HG02970 (cell line): ENCODE data around the gene MUC5B.
"Not testable (repeated sequence)": the region's sequence is repeated elsewhere in the genome, so short reads cannot be mapped to it uniquely, and the experiment has no call there.

ENCODE experiments used
- ATAC-seq: cut with Tn5 transposase; IDR thresholded peaks from one replicate; pipeline ENCODE4 v1.9.1; 2021; ENCODE audit warnings: mild to moderate bottlenecking, moderate library complexity, moderate number of reproducible peaks; ENCODE audit not compliant: unreplicated experiment, low FRiP score

MUC5B gene

DNA sequence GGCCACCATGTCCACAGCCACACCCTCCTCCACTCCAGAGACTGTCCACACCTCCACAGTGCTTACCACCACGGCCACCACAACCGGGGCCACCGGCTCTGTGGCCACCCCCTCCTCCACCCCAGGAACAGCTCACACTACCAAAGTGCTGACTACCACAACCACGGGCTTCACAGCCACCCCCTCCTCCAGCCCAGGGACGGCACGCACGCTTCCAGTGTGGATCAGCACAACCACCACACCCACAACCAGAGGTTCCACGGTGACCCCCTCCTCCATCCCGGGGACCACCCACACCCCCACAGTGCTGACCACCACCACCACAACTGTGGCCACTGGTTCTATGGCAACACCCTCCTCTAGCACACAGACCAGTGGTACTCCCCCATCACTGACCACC lies 21.7 kb downstream of the MUC5B start:
- not testable (repeated sequence) for ATAC-seq

DNA sequence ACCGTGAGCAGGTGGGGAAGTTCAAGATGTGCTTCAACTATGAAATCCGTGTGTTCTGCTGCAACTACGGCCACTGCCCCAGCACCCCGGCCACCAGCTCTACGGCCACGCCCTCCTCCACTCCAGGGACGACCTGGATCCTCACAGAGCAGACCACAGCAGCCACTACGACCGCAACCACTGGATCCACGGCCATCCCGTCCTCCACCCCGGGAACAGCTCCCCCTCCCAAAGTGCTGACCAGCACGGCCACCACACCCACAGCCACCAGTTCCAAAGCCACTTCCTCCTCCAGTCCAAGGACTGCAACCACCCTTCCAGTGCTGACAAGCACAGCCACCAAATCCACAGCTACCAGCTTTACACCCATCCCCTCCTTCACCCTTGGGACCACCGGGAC lies 22.9 kb downstream of the MUC5B start:
- not testable (repeated sequence) for ATAC-seq

DNA sequence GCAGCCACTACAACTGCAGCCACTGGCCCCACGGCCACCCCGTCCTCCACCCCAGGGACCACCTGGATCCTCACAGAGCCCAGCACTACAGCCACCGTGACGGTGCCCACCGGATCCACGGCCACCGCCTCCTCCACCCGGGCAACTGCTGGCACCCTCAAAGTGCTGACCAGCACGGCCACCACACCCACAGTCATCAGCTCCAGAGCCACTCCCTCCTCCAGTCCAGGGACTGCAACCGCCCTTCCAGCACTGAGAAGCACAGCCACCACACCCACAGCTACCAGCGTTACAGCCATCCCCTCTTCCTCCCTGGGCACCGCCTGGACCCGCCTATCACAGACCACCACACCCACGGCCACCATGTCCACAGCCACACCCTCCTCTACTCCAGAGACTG lies 23.4 kb downstream of the MUC5B start:
- not testable (repeated sequence) for ATAC-seq

DNA sequence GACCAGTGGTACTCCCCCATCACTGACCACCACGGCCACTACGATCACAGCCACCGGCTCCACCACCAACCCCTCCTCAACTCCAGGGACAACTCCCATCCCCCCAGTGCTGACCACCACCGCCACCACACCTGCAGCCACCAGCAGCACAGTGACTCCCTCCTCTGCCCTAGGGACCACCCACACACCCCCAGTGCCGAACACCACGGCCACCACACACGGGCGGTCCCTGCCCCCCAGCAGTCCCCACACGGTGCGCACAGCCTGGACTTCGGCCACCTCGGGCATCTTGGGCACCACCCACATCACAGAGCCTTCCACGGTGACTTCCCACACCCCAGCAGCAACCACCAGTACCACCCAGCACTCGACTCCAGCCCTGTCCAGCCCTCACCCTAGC lies 24.2 kb downstream of the MUC5B start:
- ATAC-seq, result not testable (repeated sequence)

DNA sequence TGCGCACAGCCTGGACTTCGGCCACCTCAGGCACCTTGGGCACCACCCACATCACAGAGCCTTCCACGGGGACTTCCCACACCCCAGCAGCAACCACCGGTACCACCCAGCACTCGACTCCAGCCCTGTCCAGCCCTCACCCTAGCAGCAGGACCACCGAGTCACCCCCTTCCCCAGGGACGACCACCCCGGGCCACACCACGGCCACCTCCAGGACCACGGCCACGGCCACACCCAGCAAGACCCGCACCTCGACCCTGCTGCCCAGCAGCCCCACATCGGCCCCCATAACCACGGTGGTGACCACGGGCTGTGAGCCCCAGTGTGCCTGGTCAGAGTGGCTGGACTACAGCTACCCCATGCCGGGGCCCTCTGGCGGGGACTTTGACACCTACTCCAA lies 26.1 kb downstream of the MUC5B start:
- ATAC-seq, result not testable (repeated sequence)

DNA sequence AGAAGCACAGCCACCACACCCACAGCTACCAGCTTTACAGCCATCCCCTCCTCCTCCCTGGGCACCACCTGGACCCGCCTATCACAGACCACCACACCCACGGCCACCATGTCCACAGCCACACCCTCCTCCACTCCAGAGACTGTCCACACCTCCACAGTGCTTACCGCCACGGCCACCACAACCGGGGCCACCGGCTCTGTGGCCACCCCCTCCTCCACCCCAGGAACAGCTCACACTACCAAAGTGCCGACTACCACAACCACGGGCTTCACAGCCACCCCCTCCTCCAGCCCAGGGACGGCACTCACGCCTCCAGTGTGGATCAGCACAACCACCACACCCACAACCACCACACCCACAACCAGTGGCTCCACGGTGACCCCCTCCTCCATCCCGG lies 27.5 kb downstream of the MUC5B start:
- not testable (repeated sequence) for ATAC-seq

DNA sequence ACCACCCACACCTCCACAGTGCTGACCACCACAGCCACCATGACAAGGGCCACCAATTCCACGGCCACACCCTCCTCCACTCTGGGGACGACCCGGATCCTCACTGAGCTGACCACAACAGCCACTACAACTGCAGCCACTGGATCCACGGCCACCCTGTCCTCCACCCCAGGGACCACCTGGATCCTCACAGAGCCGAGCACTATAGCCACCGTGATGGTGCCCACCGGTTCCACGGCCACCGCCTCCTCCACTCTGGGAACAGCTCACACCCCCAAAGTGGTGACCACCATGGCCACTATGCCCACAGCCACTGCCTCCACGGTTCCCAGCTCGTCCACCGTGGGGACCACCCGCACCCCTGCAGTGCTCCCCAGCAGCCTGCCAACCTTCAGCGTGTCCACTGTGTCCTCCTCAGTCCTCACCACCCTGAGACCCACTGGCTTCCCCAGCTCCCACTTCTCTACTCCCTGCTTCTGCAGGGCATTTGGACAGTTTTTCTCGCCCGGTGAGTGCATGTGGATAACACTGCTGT lies 28.4 kb downstream of the MUC5B start:
- no peak for ATAC-seq

DNA sequence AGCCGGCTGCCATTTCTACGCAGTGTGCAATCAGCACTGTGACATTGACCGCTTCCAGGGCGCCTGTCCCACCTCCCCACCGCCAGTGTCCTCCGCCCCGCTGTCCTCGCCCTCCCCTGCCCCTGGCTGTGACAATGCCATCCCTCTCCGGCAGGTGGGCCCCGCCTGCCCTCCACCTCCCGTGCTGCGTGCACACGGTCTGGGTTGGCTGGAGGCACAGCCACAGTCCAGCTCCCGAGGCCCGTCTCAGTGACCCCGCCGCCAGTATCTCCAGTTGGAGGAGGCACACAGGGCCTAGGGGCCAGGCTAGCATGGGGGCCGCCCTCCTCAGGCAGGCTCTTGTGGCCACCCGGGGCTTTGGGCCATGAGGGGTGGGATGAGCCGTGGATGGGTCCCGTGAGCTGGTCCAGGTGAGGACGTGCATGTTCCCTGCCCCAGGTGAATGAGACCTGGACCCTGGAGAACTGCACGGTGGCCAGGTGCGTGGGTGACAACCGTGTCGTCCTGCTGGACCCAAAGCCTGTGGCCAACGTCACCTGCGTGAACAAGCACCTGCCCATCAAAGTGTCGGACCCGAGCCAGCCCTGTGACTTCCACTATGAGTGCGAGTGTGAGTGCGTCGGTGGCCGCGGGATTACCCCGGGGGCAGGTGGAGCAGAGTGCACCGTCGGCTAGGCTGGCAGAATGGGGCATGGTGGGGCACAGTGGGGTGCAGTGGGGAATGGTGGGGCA lies 29.7 kb downstream of the MUC5B start:
- ATAC-seq, result no peak

DNA sequence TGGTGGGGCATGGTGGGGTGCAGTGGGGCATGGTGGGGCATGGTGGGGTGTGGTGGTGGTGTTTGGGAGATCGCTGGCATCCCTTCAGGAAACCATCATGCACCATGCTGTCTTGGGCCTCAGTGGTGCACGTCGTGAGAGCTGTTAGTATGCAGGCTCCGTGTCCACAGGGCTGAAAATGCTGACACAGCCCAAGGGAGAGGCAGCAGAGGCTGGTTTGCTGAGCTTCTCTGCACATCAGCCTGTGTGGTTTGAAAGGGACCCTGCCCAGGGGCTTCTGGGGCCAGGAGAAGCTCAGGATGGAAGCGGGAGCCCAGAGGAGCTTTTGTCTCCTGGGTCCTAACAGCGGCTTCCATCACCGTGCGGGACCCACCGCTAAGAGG lies 30.2 kb downstream of the MUC5B start:
- ATAC-seq, result no peak

DNA sequence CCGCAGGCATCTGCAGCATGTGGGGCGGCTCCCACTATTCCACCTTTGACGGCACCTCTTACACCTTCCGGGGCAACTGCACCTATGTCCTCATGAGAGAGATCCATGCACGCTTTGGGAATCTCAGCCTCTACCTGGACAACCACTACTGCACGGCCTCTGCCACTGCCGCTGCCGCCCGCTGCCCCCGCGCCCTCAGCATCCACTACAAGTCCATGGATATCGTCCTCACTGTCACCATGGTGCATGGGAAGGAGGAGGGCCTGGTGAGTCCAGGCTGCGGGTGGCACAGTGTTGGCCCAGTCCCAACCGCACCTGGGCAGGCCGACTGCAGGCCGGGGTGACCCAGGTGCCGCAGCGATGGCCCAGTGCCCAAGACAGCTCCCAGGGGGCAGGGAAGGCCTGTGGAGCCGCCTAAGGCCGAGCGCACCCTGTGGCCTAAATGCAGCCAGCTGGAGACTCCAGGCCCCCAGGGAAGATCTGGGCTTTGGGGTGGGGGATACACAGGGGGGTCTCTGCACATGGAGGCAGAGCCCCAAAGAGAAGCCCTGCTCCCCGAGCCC lies 31.3 kb downstream of the MUC5B start:
- no peak for ATAC-seq

DNA sequence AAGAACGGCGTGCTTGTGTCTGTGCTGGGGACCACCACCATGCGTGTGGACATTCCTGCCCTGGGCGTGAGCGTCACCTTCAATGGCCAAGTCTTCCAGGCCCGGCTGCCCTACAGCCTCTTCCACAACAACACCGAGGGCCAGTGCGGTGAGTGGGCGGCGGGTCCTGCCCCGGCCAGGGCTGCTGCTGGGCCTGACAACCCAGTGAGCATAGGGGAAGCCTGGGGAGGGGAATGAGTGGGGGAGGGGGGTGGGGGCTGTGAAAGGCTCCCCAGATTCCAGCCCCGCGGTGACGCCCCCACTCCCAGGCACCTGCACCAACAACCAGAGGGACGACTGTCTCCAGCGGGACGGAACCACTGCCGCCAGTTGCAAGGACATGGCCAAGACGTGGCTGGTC lies 31.9 kb downstream of the MUC5B start:
- no peak for ATAC-seq

DNA sequence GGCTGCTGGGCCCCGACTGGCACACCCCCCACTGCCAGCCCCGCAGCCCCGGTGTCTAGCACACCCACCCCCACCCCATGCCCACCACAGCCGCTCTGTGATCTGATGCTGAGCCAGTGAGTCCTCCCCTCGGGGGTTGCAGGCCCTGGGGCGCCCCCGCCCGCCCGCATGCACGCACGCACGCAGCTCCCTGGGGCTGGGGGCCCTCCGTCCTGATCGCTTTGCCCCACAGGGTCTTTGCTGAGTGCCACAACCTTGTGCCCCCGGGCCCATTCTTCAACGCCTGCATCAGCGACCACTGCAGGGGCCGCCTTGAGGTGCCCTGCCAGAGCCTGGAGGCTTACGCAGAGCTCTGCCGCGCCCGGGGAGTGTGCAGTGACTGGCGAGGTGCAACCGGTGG lies 32.3 kb downstream of the MUC5B start:
- no peak for ATAC-seq

DNA sequence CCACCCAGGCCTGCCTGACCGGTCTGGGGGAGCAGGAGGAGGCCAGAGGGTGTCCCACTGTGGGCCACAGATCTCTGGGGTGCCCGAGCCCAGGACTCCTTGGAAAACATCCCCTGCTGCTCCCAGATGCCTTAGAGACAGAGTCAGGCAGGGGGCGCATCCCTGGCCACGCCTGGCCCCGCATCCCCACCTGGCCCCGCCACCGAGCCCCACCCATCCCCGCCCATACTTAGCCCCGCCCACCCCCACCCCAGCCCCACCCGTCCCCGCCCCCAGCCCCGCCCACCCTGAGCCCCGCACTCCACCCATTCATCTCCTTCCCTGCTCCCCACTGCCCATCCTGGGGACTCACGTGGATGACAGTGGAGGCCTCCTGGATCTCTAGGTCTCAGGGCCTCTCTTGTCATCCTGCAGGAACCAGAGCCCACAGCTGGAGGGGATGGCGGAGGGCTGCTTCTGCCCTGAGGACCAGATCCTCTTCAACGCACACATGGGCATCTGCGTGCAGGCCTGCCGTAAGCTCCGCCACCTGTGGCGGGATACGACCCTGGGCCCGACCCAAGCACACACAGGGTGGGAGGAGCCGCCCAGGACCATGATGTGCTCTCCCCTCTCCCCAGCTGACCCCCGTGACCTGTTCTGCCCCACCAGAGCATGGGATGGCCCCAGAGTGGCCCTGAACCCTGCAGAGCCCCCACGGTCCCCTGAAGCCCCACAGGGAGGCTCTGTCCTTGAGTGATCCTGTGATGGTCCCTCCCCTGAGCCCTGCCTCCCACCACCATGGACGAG lies 33.6 kb downstream of the MUC5B start:
- no peak for ATAC-seq

DNA sequence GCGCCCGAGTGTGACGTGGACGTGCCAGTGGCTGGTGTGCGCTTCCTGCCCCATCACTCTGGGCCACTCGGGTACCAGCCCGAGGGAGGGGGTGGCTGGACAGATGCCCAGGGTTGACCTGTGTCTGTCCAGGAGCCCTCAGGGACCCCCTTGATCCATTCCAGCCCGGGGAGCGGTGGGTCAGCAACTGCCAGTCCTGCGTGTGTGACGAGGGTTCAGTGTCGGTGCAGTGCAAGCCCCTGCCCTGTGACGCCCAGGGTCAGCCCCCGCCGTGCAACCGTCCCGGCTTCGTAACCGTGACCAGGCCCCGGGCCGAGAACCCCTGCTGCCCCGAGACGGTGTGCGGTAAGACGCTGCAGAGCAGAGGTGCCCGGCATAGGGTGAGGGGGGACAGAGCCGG lies 34.5 kb downstream of the MUC5B start:
- ATAC-seq, result no peak

DNA sequence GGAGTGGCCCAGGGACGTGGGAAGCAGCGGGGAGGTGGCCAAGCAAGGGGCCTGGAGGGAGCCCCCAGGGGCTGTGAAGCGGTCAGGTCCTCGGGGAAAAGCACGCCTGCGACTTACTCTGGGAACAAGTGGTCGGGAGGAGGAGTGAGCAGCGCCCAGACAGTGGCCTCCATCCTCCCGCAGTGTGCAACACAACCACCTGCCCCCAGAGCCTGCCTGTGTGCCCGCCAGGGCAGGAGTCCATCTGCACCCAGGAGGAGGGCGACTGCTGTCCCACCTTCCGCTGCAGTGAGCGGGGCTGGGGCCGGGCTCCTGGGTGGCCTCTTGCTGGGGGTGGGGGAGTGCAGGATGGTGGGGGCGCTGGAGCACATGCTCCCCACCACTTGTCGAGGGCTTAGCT lies 35.0 kb downstream of the MUC5B start:
- no peak for ATAC-seq

DNA sequence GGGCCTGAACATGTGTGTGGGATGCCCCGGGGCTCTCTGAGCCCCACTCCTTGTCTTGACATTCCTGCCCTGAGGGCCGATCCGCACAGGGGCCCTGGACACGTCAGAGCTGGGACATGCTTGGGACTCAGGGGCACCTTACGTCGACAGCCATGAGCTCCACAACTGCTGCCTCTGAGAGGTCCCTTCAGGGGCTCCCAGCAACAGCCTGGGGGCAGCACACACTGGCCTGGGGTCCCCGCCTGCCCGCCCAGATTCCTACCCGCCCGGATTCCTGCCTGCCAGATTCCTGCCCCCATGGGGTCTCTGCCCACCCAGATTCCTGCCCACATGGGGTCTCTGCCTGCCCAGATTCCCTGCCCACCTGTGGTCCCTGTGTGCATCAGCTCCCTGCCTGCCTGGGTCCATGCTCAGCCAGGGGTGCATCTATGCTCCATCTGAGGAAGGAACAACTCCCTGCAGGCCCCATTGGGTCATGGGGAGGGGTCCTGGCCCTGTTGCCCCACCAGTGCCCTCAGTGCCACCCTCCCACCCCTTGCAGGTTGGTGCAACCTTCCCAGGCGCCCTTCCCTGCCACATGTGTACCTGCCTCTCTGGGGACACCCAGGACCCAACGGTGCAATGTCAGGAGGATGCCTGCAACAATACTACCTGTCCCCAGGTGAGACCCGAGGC lies 35.7 kb downstream of the MUC5B start:
- no peak for ATAC-seq

DNA sequence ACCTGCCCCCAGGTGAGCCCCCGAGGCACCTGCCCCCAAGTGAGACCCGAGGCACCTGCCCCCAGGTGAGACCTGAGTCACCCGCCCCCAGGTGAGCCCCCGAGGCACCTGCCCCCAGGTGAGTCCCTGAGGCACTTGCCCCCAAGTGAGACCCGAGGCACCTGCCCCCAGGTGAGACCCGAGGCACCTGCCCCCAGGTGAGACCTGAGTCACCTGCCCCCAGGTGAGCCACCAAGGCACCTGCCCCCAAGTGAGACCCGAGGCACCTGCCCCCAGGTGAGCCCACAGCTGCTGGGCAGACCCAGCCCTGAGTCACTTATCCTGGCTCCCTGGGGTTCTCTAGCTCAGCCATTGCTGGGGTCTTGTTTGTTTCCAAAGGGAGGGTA lies 36.2 kb downstream of the MUC5B start:
- ATAC-seq, result no peak

DNA sequence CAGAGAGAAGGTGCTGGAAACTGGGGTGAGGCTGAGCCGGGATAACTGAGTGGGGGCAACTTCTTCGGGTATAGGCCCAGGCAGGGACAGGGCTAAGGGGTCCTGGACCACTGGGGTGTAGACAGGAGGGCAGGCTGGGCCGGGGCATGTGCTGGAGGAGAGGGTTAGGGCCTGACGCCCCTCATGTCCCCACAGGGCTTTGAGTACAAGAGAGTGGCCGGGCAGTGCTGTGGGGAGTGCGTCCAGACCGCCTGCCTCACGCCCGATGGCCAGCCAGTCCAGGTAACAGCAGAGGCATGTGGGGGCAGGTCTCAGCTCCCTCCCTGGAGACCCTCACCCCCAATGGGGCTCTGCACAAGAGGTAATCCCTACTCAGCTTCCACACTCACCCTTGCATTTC lies 36.7 kb downstream of the MUC5B start:
- ATAC-seq, result no peak

DNA sequence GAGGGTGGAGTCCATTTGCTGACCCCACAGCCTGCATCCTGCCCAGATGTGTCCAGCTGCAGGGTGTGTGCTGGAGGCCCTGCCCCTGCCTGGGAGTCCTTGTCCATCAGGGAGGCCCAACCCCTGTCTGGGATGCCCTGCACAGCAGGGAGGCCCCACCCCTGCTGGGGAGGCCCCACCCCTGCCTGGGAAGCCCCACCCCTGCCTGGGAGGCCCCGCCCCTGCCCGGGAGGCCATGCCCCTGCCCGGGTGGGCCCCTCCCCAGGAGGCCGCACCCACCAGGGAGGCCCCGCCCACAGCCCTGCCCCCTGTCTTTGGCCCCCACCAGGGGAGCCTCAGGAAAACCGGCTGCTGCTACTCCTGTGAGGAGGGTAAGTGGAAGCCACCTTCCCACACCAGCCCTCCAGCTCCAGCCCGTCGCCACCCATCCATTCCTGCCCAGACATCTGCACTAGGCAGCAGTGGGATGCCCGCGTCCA lies 37.2 kb downstream of the MUC5B start:
- ATAC-seq, result no peak

DNA sequence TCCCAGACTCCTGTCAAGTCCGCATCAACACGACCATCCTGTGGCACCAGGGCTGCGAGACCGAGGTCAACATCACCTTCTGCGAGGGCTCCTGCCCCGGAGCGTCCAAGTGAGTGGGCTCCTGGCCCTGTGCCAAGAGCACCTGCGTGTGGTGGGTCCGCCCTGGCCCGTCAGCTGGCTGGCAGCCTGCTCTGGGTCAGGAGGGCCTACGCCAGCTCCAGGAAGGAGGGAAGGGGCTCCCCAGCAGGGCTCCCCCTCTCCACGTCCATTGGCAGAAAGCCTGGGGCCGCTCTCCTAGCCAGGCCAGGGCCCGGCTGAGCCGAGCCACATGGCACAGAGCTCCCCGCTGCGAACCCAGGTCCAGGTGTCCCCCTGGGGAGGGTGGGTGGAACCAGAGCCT lies 37.8 kb downstream of the MUC5B start:
- ATAC-seq, result no peak
